ENCODE results near the gene HACD2.
"Not testable (repeated sequence)": the region's sequence is repeated elsewhere in the genome, so short reads cannot be mapped to it uniquely, and the experiment has no call there.

The HACD2 gene

GRCh38 chr3:123488645-123489347, 96.1 kb downstream of the HACD2 start:
- peaks cover 0 to 4% (median 2%) of the 10 kb centered on the region in 5 experiments for H3K27me3 ChIP-seq (replicated peaks in 2 of 5; ENCODE audit: control insufficient read depth in 4 of 5, insufficient read depth in 5 of 5, low read length in 4 of 5)
- H3K4me1 ChIP-seq (ENCODE audit: control extremely low read depth in 1 of 4, control insufficient read depth in 4 of 4, insufficient read depth in 4 of 4, low read length in 3 of 4): no peaks in the 10 kb centered on the region
- CTCF ChIA-PET: interaction anchor here (0.7 to 3.4 kb wide), 10 partner anchors 13 to 161 kb away, joined by 3 to 24 read pairs (median 6); partner anchors contain the start of gene ADCY5
- POLR2A ChIA-PET: no interaction called here
- no peak overlapping the region for H3K27ac ChIP-seq (ENCODE audit: insufficient read depth in 1 of 2, low read depth in 1 of 2, low read length in 2 of 2, poor library complexity in 1 of 2, severe bottlenecking in 2 of 2)
- 91% methylated on average over 5 of the region's 5 CpGs for WGBS (ENCODE audit: insufficient coverage)
- no peak overlapping the region for H3K4me3 ChIP-seq (ENCODE audit: control insufficient read depth in 1 of 7, extremely low read depth in 1 of 7, insufficient read depth in 4 of 7, low read depth in 2 of 7, low read length in 6 of 7)
- no peaks in the 10 kb centered on the region for H3K9me3 ChIP-seq (ENCODE audit: control extremely low read depth in 1 of 5, control insufficient read depth in 4 of 5, insufficient read depth in 2 of 5, low read depth in 1 of 5, low read length in 4 of 5)
- H3K36me3 ChIP-seq (ENCODE audit: control insufficient read depth in 4 of 4, insufficient read depth in 4 of 4, low read length in 3 of 4): peaks cover 0 to 7% (median 4%) of the 10 kb centered on the region in 4 experiments
- DNase-seq: no peak

- POLR2A ChIA-PET; H3K9me3 ChIP-seq (ENCODE audit: control extremely low read depth in 1 of 5, control insufficient read depth in 4 of 5, insufficient read depth in 2 of 5, low read depth in 1 of 5, low read length in 4 of 5); H3K4me3 ChIP-seq (ENCODE audit: control insufficient read depth in 1 of 7, extremely low read depth in 1 of 7, insufficient read depth in 4 of 7, low read depth in 2 of 7, low read length in 6 of 7); DNase-seq; H3K27ac ChIP-seq (ENCODE audit: insufficient read depth in 1 of 2, low read depth in 1 of 2, low read length in 2 of 2, poor library complexity in 1 of 2, severe bottlenecking in 2 of 2); H3K36me3 ChIP-seq (ENCODE audit: control insufficient read depth in 4 of 4, insufficient read depth in 4 of 4, low read length in 3 of 4); H3K27me3 ChIP-seq (replicated peaks in 2 of 5; ENCODE audit: control insufficient read depth in 4 of 5, insufficient read depth in 5 of 5, low read length in 4 of 5); H3K4me1 ChIP-seq (ENCODE audit: control extremely low read depth in 1 of 4, control insufficient read depth in 4 of 4, insufficient read depth in 4 of 4, low read length in 3 of 4): not testable (repeated sequence)
- CTCF ChIA-PET: interaction anchor here (3.3 kb wide), 1 partner anchor 159 kb away, joined by 24 read pairs; no protein-coding TSS in a partner anchor
- 89% methylated on average over 4 of the region's 8 CpGs for WGBS (ENCODE audit: insufficient coverage)
Measured at GRCh38 chr3:123487063-123487462, 97.8 kb downstream of the HACD2 start.

GRCh38 chr3:123486460-123486859, 98.4 kb downstream of the HACD2 start:
- H3K27ac ChIP-seq (ENCODE audit: insufficient read depth in 1 of 2, low read depth in 1 of 2, low read length in 2 of 2, poor library complexity in 1 of 2, severe bottlenecking in 2 of 2): no peak overlapping the region
- peaks cover 0 to 4% (median 2%) of the 10 kb centered on the region in 5 experiments for H3K27me3 ChIP-seq (replicated peaks in 2 of 5; ENCODE audit: control insufficient read depth in 4 of 5, insufficient read depth in 5 of 5, low read length in 4 of 5)
- POLR2A ChIA-PET: no interaction called here
- H3K4me3 ChIP-seq (ENCODE audit: control insufficient read depth in 1 of 7, extremely low read depth in 1 of 7, insufficient read depth in 4 of 7, low read depth in 2 of 7, low read length in 6 of 7): no peak overlapping the region
- peaks cover 0 to 4% (median 3%) of the 10 kb centered on the region in 4 experiments for H3K36me3 ChIP-seq (ENCODE audit: control insufficient read depth in 4 of 4, insufficient read depth in 4 of 4, low read length in 3 of 4)
- 90% methylated on average over 3 of the region's 7 CpGs for WGBS (ENCODE audit: insufficient coverage)
- H3K4me1 ChIP-seq (ENCODE audit: control extremely low read depth in 1 of 4, control insufficient read depth in 4 of 4, insufficient read depth in 4 of 4, low read length in 3 of 4): no peaks in the 10 kb centered on the region
- H3K9me3 ChIP-seq (ENCODE audit: control extremely low read depth in 1 of 5, control insufficient read depth in 4 of 5, insufficient read depth in 2 of 5, low read depth in 1 of 5, low read length in 4 of 5): no peaks in the 10 kb centered on the region
- CTCF ChIA-PET: interaction anchor here (3.3 kb wide), 1 partner anchor 159 kb away, joined by 24 read pairs; no protein-coding TSS in a partner anchor
- DNase-seq: no peak

- H3K27me3 ChIP-seq (replicated peaks in 2 of 5; ENCODE audit: control insufficient read depth in 4 of 5, insufficient read depth in 5 of 5, low read length in 4 of 5): peaks cover 0 to 4% (median 2%) of the 10 kb centered on the region in 5 experiments
- no peaks in the 10 kb centered on the region for H3K9me3 ChIP-seq (ENCODE audit: control extremely low read depth in 1 of 5, control insufficient read depth in 4 of 5, insufficient read depth in 2 of 5, low read depth in 1 of 5, low read length in 4 of 5)
- 100% methylated on average over 4 of the region's 4 CpGs for WGBS (ENCODE audit: insufficient coverage)
- POLR2A ChIA-PET: no interaction called here
- CTCF ChIA-PET: interaction anchor here (1.0 to 1.1 kb wide), 2 partner anchors 10 to 26 kb away, joined by 3 read pairs; no protein-coding TSS in a partner anchor
- peaks cover 0 to 3% (median 2%) of the 10 kb centered on the region in 4 experiments for H3K36me3 ChIP-seq (ENCODE audit: control insufficient read depth in 4 of 4, insufficient read depth in 4 of 4, low read length in 3 of 4)
- H3K27ac ChIP-seq (ENCODE audit: insufficient read depth in 1 of 2, low read depth in 1 of 2, low read length in 2 of 2, poor library complexity in 1 of 2, severe bottlenecking in 2 of 2): no peak overlapping the region
- no peak for DNase-seq
- H3K4me3 ChIP-seq (ENCODE audit: control insufficient read depth in 1 of 7, extremely low read depth in 1 of 7, insufficient read depth in 4 of 7, low read depth in 2 of 7, low read length in 6 of 7): no peak overlapping the region
- H3K4me1 ChIP-seq (ENCODE audit: control extremely low read depth in 1 of 4, control insufficient read depth in 4 of 4, insufficient read depth in 4 of 4, low read length in 3 of 4): peaks cover 0 to 4% (median 0%) of the 10 kb centered on the region in 4 experiments
Measured at GRCh38 chr3:123485551-123485950, 99.3 kb downstream of the HACD2 start.

GRCh38 chr3:123483146-123483545, 101.7 kb downstream of the HACD2 start:
- Histone ChIP-seq H3K4me1 (ENCODE audit: control extremely low read depth in 1 of 4, control insufficient read depth in 4 of 4, insufficient read depth in 4 of 4, low read length in 3 of 4) (peaks cover 0 to 8% (median 0%) of the 10 kb centered on the region in 4 experiments), H3K9me3 (ENCODE audit: control extremely low read depth in 1 of 5, control insufficient read depth in 4 of 5, insufficient read depth in 2 of 5, low read depth in 1 of 5, low read length in 4 of 5) (no peaks in the 10 kb centered on the region), H3K4me3 (ENCODE audit: control insufficient read depth in 1 of 7, extremely low read depth in 1 of 7, insufficient read depth in 4 of 7, low read depth in 2 of 7, low read length in 6 of 7) (no peak overlapping the region), H3K27ac (ENCODE audit: insufficient read depth in 1 of 2, low read depth in 1 of 2, low read length in 2 of 2, poor library complexity in 1 of 2, severe bottlenecking in 2 of 2) (no peak overlapping the region), H3K27me3 (replicated peaks in 2 of 5; ENCODE audit: control insufficient read depth in 4 of 5, insufficient read depth in 5 of 5, low read length in 4 of 5) (peaks cover 0 to 4% (median 2%) of the 10 kb centered on the region in 5 experiments), H3K36me3 (ENCODE audit: control insufficient read depth in 4 of 4, insufficient read depth in 4 of 4, low read length in 3 of 4) (no peaks in the 10 kb centered on the region)
- 90% methylated on average over 5 of the region's 6 CpGs for WGBS (ENCODE audit: insufficient coverage)
- DNase-seq: no peak
- ChIA-PET POLR2A (no interaction called here), CTCF (no interaction called here)

GRCh38 chr3:123481722-123482457, 103.0 kb downstream of the HACD2 start:
- no peak overlapping the region for H3K4me3 ChIP-seq (ENCODE audit: control insufficient read depth in 1 of 7, extremely low read depth in 1 of 7, insufficient read depth in 4 of 7, low read depth in 2 of 7, low read length in 6 of 7)
- POLR2A ChIA-PET: no interaction called here
- H3K9me3 ChIP-seq (ENCODE audit: control extremely low read depth in 1 of 5, control insufficient read depth in 4 of 5, insufficient read depth in 2 of 5, low read depth in 1 of 5, low read length in 4 of 5): no peaks in the 10 kb centered on the region
- H3K4me1 ChIP-seq (ENCODE audit: control extremely low read depth in 1 of 4, control insufficient read depth in 4 of 4, insufficient read depth in 4 of 4, low read length in 3 of 4): peaks cover 0 to 8% (median 0%) of the 10 kb centered on the region in 4 experiments
- no peak overlapping the region for H3K27ac ChIP-seq (ENCODE audit: insufficient read depth in 1 of 2, low read depth in 1 of 2, low read length in 2 of 2, poor library complexity in 1 of 2, severe bottlenecking in 2 of 2)
- no peak for DNase-seq
- WGBS (ENCODE audit: insufficient coverage): 91% methylated on average over 11 of the region's 12 CpGs
- peaks cover 0 to 4% (median 2%) of the 10 kb centered on the region in 5 experiments for H3K27me3 ChIP-seq (replicated peaks in 2 of 5; ENCODE audit: control insufficient read depth in 4 of 5, insufficient read depth in 5 of 5, low read length in 4 of 5)
- CTCF ChIA-PET: no interaction called here
- no peaks in the 10 kb centered on the region for H3K36me3 ChIP-seq (ENCODE audit: control insufficient read depth in 4 of 4, insufficient read depth in 4 of 4, low read length in 3 of 4)

- H3K27me3 ChIP-seq (replicated peaks in 2 of 5; ENCODE audit: control insufficient read depth in 4 of 5, insufficient read depth in 5 of 5, low read length in 4 of 5): peaks cover 0 to 3% (median 0%) of the 10 kb centered on the region in 5 experiments
- no peaks in the 10 kb centered on the region for H3K36me3 ChIP-seq (ENCODE audit: control insufficient read depth in 4 of 4, insufficient read depth in 4 of 4, low read length in 3 of 4)
- ChIA-PET CTCF (no interaction called here), POLR2A (no interaction called here)
- no peak overlapping the region for H3K4me3 ChIP-seq (ENCODE audit: control insufficient read depth in 1 of 7, extremely low read depth in 1 of 7, insufficient read depth in 4 of 7, low read depth in 2 of 7, low read length in 6 of 7)
- H3K27ac ChIP-seq (ENCODE audit: insufficient read depth in 1 of 2, low read depth in 1 of 2, low read length in 2 of 2, poor library complexity in 1 of 2, severe bottlenecking in 2 of 2): no peak overlapping the region
- peaks cover 0 to 8% (median 0%) of the 10 kb centered on the region in 4 experiments for H3K4me1 ChIP-seq (ENCODE audit: control extremely low read depth in 1 of 4, control insufficient read depth in 4 of 4, insufficient read depth in 4 of 4, low read length in 3 of 4)
- no peak for DNase-seq
- 82% methylated on average over 4 of the region's 7 CpGs for WGBS (ENCODE audit: insufficient coverage)
- no peaks in the 10 kb centered on the region for H3K9me3 ChIP-seq (ENCODE audit: control extremely low read depth in 1 of 5, control insufficient read depth in 4 of 5, insufficient read depth in 2 of 5, low read depth in 1 of 5, low read length in 4 of 5)
Measured at GRCh38 chr3:123481071-123481470, 103.8 kb downstream of the HACD2 start.

All from common myeloid progenitor, CD34-positive (primary cell).